ENCODE measurements around the gene AMH.

GRCh38 chr19:2210206-2210605 is 38.9 kb upstream of the AMH start:
- no peak for TF ChIP-seq CTCF (IDR thresholded peaks at IDR 0.05)
- TF ChIP-seq POLR2A (IDR thresholded peaks at IDR 0.05) = no peak

Data from tibial nerve (tissue), 3 donors.